Measurements from ENCODE around the gene ARHGEF10L.

DNA sequence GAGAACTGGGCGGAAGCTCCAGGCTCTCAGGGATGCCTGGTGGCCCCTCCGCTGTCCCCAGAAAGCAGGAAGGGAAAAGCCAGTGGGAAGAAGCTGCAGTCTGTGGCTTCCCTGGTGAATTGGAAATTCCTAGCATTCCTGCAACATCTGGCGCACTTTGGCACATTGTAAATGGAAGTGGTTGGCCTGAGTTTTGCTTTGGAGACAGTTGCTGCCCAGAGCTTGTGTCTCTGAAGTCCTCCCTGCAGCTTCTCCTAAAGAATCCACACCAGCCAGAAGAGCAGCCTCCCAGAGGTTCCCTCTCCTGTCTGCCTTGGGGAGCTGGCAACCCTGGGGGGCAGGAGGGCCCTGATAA, 48.2 kb downstream of the ARHGEF10L start:
- no peak for TF ChIP-seq EZH2phosphoT487 (IDR thresholded peaks at IDR 0.05; ENCODE audit: borderline replicate concordance, low read length)
- TF ChIP-seq, protein P1, sequence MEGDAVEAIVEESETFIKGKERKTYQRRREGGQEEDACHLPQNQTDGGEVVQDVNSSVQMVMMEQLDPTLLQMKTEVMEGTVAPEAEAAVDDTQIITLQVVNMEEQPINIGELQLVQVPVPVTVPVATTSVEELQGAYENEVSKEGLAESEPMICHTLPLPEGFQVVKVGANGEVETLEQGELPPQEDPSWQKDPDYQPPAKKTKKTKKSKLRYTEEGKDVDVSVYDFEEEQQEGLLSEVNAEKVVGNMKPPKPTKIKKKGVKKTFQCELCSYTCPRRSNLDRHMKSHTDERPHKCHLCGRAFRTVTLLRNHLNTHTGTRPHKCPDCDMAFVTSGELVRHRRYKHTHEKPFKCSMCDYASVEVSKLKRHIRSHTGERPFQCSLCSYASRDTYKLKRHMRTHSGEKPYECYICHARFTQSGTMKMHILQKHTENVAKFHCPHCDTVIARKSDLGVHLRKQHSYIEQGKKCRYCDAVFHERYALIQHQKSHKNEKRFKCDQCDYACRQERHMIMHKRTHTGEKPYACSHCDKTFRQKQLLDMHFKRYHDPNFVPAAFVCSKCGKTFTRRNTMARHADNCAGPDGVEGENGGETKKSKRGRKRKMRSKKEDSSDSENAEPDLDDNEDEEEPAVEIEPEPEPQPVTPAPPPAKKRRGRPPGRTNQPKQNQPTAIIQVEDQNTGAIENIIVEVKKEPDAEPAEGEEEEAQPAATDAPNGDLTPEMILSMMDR (conservative IDR thresholded peaks at IDR 0.05; ENCODE audit: low read depth, low read length): no peak
- no peak for TF ChIP-seq EZH2 (IDR thresholded peaks at IDR 0.05; ENCODE audit: low read length, unreplicated experiment)

Measured in PC-3 (cell line).